Spleen (tissue), 11 donors: Measurements from ENCODE around the gene ZNF268. TPM values are rescaled to one million over a fixed set of nuclear protein-coding genes. Genes with fewer than 3 reads are reported as not detected.

Experiments used
- DNase-seq: peaks from one replicate; pipeline ENCODE4 v3.0.0-alpha.2; 2020
- H3K27ac ChIP-seq, 8 donors: fragments of 200-600 bp; sonication (generic) in 7 of 8; 1 replicate in 4 of 8; 2 replicates in 4 of 8; pipeline versions ENCODE4 v1.5.0 to v1.8.0; 2016 to 2021; ENCODE audit warnings: inconsistent platforms in 4 of 8, mild to moderate bottlenecking in 4 of 8, moderate library complexity in 1 of 8
- H3K27me3 ChIP-seq, 7 donors: fragments of 200-600 bp; sonication (generic) in 6 of 7; replicated peaks in 1 of 7; 1 replicate in 4 of 7; 2 replicates in 3 of 7; pipeline versions ENCODE4 v1.5.0 to v1.8.0; 2016 to 2021; ENCODE audit warnings: inconsistent platforms in 3 of 7, mild to moderate bottlenecking in 1 of 7
- H3K36me3 ChIP-seq, 6 donors: fragments of 200-600 bp; sonication (generic) in 5 of 6; 1 replicate in 4 of 6; 2 replicates in 2 of 6; pipeline versions ENCODE4 v1.5.0 to v1.8.0; 2016 to 2021; ENCODE audit warnings: inconsistent platforms in 2 of 6
- H3K4me1 ChIP-seq, 6 donors: fragments of 200-600 bp; sonication (generic) in 5 of 6; 1 replicate in 3 of 6; 2 replicates in 3 of 6; pipeline versions ENCODE4 v1.5.0 to v1.8.0; 2016 to 2021; ENCODE audit warnings: inconsistent platforms in 3 of 6
- H3K4me3 ChIP-seq, 8 donors: fragments of 200-600 bp; sonication (generic) in 7 of 8; 1 replicate in 4 of 8; 2 replicates in 4 of 8; pipeline versions ENCODE4 v1.5.0 to v1.8.0; 2016 to 2021; ENCODE audit warnings: inconsistent platforms in 4 of 8, mild to moderate bottlenecking in 4 of 8, moderate library complexity in 2 of 8
- H3K9me3 ChIP-seq, 8 donors: fragments of 200-600 bp; sonication (generic) in 7 of 8; 1 replicate in 4 of 8; 2 replicates in 4 of 8; pipeline versions ENCODE4 v1.5.0 to v1.8.0; 2016 to 2021; ENCODE audit warnings: inconsistent platforms in 4 of 8
- POLR2A ChIP-seq, 3 donors: fragments of 450-650 bp; IDR thresholded peaks; one replicate each; pipeline ENCODE4 v1.5.1; 2017; ENCODE audit warnings: antibody characterized with exemption in 3 of 3, mild to moderate bottlenecking in 1 of 3
- POLR2AphosphoS5 ChIP-seq, 3 donors: sonication (generic); formaldehyde crosslinking; IDR thresholded peaks; one replicate each; pipeline ENCODE4 v1.5.1; 2017; ENCODE audit warnings: antibody characterized with exemption in 3 of 3
- WGBS, 5 donors: extraction: QIAGEN DNeasy Blood & Tissue Kit in 3 of 5; methylation state at CpG; one replicate each; pipeline versions ENCODE4 v1.1.5 to v1.1.7; 2013 to 2018; 5-methylcytosine and 5-hydroxymethylcytosine counted together
- intact Hi-C: fragments of 100-400 bp; cut with DNase I; formaldehyde crosslinking; loops from one replicate; pipeline ENCODE4 v1.15.0; 2023; ENCODE audit warnings: low total_unique reads
- polyA plus RNA-seq, 3 donors: library from polyadenylated mRNA; stranded (reverse); fragments of 200-250 nt; gene quantifications; one replicate each; pipeline ENCODE4 v1.2.1, GENCODE V29; 2013
- total RNA-seq, 7 donors: library from RNA; depleted of rRNA in 3 of 7; stranded (reverse); fragments of >200 nt in 3 of 7; fragmentation: NEBNext Ultra II Directional in 4 of 7; extraction: Animal tissue kit (Norgen Biotek cat#: 25700) in 4 of 7; gene quantifications; one replicate each; pipeline versions ENCODE4 v1.1.0 to v1.2.1, GENCODE V29; 2016 to 2021
- TF ChIP-seq, protein P1 (sequence below), 11 experiments: fragments of 200-600 bp in 7 of 11; fragments of 450-650 bp in 4 of 11; sonication (generic) in 4 of 11; IDR thresholded peaks in 8 of 11; conservative IDR thresholded peaks in 3 of 11; 1 replicate in 7 of 11; 2 replicates in 4 of 11; pipeline versions ENCODE4 v1.4.0 to v1.8.0; 2016 to 2021; ENCODE audit warnings: antibody characterized with exemption in 11 of 11, inconsistent platforms in 4 of 11, mild to moderate bottlenecking in 1 of 11
- donor health status: healthy with polysubstance abuse.
- donor health status: DM: no; HTN: no; CAD: no; lungs with moderate emphysema.
- donor health status: DM: no; HTN: no; CAD: no.
- donor health status: Bipolar disorder and iron deficiency.
- donor health status: healthy.
- donor health status: DM: no; HTN: no; CAD: no.
- donor health status: DM: yes; HTN: yes; CAD: no.

ZNF268 gene
- total and polyA plus RNA-seq, 10 donors, result 3.0 to 27.0 (median 21.1) TPM

DNA sequence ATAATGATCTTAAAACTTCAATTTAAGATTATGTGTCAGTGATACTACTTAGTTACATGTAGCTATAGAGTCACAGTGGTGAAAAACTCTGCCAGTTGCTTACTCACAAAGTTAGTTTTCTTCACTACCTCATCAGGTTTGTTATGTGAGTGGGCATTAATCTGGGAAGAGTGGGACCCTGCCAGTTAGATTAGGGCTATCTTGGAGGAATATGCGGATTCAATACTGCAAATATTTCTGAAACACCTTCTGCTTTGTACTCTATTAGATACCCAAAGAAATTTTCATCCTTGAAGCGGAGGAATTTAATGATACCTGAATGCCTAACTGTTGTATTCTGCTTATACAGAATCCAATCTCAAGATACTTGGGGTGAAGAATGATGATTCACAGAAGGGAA, 25.1 kb downstream of the ZNF268 start:
- 93 to 99% (median 96%) methylated on average over 2 of the region's 2 CpGs for WGBS, 5 donors
- DNase-seq, result no peak
- Histone ChIP-seq H3K36me3 (peaks cover 17 to 51% (median 25%) of the 10 kb centered on the region in 6 donors), H3K27me3 (no peaks in the 10 kb centered on the region), H3K4me3 (no peak overlapping the region), H3K4me1 (no peaks in the 10 kb centered on the region), H3K9me3 (peaks cover 83 to 100% (median 100%) of the 10 kb centered on the region in 8 donors), H3K27ac (no peak overlapping the region)
- intact Hi-C loops, result no loop called here
- TF ChIP-seq POLR2AphosphoS5 (IDR thresholded peaks at IDR 0.05) (no peak), POLR2A (IDR thresholded peaks at IDR 0.05) (no peak)
- TF ChIP-seq, protein P1, sequence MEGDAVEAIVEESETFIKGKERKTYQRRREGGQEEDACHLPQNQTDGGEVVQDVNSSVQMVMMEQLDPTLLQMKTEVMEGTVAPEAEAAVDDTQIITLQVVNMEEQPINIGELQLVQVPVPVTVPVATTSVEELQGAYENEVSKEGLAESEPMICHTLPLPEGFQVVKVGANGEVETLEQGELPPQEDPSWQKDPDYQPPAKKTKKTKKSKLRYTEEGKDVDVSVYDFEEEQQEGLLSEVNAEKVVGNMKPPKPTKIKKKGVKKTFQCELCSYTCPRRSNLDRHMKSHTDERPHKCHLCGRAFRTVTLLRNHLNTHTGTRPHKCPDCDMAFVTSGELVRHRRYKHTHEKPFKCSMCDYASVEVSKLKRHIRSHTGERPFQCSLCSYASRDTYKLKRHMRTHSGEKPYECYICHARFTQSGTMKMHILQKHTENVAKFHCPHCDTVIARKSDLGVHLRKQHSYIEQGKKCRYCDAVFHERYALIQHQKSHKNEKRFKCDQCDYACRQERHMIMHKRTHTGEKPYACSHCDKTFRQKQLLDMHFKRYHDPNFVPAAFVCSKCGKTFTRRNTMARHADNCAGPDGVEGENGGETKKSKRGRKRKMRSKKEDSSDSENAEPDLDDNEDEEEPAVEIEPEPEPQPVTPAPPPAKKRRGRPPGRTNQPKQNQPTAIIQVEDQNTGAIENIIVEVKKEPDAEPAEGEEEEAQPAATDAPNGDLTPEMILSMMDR (IDR thresholded peaks at IDR 0.05 in 8 of 11, conservative IDR thresholded peaks at IDR 0.05 in 3 of 11), result no peak

DNA sequence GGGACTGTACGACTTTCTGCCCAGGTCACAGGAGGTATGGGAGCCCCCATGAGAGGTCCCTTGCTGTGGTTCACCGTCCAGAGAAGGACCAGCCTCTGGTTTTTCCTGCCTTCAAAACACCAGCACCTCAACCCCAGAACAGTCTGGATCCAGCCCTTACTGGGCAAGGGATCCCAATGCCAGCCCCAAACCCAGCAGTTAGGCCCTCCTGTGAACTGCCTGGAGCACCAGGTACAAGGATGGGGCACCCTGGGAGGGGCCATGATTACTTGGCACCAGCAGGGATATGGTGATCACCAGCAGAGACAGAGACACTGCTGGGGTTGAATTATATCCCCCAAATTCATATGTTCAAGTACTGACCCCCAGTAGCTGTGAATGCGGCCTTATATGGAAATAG, 34.4 kb downstream of the ZNF268 start:
- no peak overlapping the region for H3K27ac ChIP-seq
- no peak for DNase-seq
- H3K36me3 ChIP-seq, result no peaks in the 10 kb centered on the region
- no peak overlapping the region for H3K4me3 ChIP-seq
- intact Hi-C loops, result no loop called here
- TF ChIP-seq, protein P1 (IDR thresholded peaks at IDR 0.05 in 8 of 11, conservative IDR thresholded peaks at IDR 0.05 in 3 of 11), result no peak
- H3K4me1 ChIP-seq, result no peaks in the 10 kb centered on the region
- H3K9me3 ChIP-seq, result peaks cover 18 to 100% (median 99%) of the 10 kb centered on the region in 8 donors
- H3K27me3 ChIP-seq, result peaks cover 0 to 7% (median 0%) of the 10 kb centered on the region in 7 donors
- 79 to 89% (median 80%) methylated on average over 1 to 3 of the region's 3 CpGs for WGBS, 5 donors

DNA sequence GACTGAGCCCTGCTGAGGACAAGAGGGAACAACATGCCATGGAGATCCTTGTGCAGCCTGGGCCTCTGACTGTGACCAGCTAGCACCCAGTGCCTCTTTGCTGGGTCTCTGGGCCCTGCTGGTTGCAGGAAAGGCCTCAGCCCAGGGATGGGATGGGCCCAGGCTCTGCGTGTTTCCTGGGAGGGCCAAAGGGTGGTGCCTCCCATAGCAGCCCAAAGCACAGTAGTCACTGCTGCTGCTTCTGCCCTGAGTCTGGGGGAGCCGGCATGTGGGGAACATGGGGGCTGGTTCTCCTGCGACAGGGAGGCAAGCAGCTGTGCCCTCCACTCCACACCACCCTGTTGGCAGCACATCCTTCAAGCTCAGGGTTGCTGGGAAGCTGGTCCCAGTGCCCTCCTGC, 35.9 kb downstream of the ZNF268 start:
- 50 to 87% (median 83%) methylated on average over 1 to 3 of the region's 3 CpGs for WGBS, 5 donors
- H3K4me1 ChIP-seq, result no peaks in the 10 kb centered on the region
- H3K27ac ChIP-seq, result no peak overlapping the region
- intact Hi-C loops, result no loop called here
- H3K4me3 ChIP-seq, result no peak overlapping the region
- H3K9me3 ChIP-seq, result peaks cover 9 to 100% (median 99%) of the 10 kb centered on the region in 8 donors
- H3K27me3 ChIP-seq, result peaks cover 0 to 7% (median 0%) of the 10 kb centered on the region in 7 donors
- TF ChIP-seq, protein P1 (IDR thresholded peaks at IDR 0.05 in 8 of 11, conservative IDR thresholded peaks at IDR 0.05 in 3 of 11), result no peak
- no peak for TF ChIP-seq POLR2A (IDR thresholded peaks at IDR 0.05)
- TF ChIP-seq POLR2AphosphoS5 (IDR thresholded peaks at IDR 0.05), result no peak
- no peaks in the 10 kb centered on the region for H3K36me3 ChIP-seq
- no peak for DNase-seq

DNA sequence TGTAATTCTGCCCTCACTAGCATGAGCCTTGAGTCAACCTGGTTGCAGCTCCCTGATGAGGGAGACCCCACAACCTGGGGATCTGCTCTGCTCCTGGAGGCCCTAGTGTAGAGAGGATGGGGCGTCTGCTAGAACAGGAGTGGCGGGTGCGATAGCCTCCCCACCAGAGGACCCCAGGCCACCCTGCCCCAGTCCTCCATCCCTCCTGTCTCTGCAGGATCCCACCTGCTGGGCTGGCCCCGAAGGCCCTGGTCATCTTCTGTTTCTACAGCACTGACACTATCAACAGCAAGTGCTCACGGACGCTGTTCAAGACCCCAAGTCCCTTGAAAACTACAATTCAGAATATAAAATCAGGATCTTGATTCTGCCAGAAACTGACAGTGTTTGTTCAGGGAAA, 39.2 kb downstream of the ZNF268 start:
- TF ChIP-seq POLR2AphosphoS5 (IDR thresholded peaks at IDR 0.05) (no peak), POLR2A (IDR thresholded peaks at IDR 0.05) (no peak)
- TF ChIP-seq, protein P1 (IDR thresholded peaks at IDR 0.05 in 8 of 11, conservative IDR thresholded peaks at IDR 0.05 in 3 of 11), result no peak
- H3K4me1 ChIP-seq, result no peaks in the 10 kb centered on the region
- H3K4me3 ChIP-seq, result no peak overlapping the region
- H3K9me3 ChIP-seq, result peaks cover 0 to 98% (median 82%) of the 10 kb centered on the region in 8 donors
- no peaks in the 10 kb centered on the region for H3K36me3 ChIP-seq
- H3K27ac ChIP-seq, result no peak overlapping the region
- intact Hi-C loops, result no loop called here
- DNase-seq, result no peak
- 88 to 90% (median 90%) methylated on average over 6 of the region's 6 CpGs for WGBS, 5 donors
- H3K27me3 ChIP-seq, result peaks cover 0 to 7% (median 0%) of the 10 kb centered on the region in 7 donors
